GM23338 (cell line): Measurements from ENCODE around the gene MEGF11. TPM values are rescaled to one million over a fixed set of nuclear protein-coding genes. Genes with fewer than 3 reads are reported as not detected.

Experiments
- ATAC-seq: fragments of 200-7000 bp; cut with Tn5 transposase; 3 replicates; pipeline ENCODE4 v1.9.1; 2020
- DNase-seq: peaks from one replicate; pipeline ENCODE4 v3.0.0-alpha.2; 2015; ENCODE audit warnings: low spot score
- H2AFZ ChIP-seq: fragments of 200-600 bp; sonication (generic); 2 replicates; pipeline ENCODE4 v1.8.0; 2016; ENCODE audit warnings: antibody characterized with exemption, mild to moderate bottlenecking, moderate library complexity
- H3F3A ChIP-seq: fragments of 200-600 bp; sonication (generic); replicated peaks from 2 replicates; pipeline ENCODE4 v1.8.0; 2017; ENCODE audit warnings: antibody characterized with exemption, mixed run types, low read depth
- H3K27ac ChIP-seq: fragments of 200-600 bp; sonication (generic); 2 replicates; pipeline ENCODE4 v1.6.1; 2016; ENCODE audit warnings: low read depth
- H3K27me3 ChIP-seq: fragments of 200-600 bp; sonication (generic); 2 replicates; pipeline ENCODE4 v1.8.0; 2016; ENCODE audit warnings: mild to moderate bottlenecking, mixed run types, moderate library complexity; ENCODE audit not compliant: insufficient read depth
- H3K36me3 ChIP-seq: fragments of 200-600 bp; sonication (generic); 2 replicates; pipeline ENCODE4 v1.8.0; 2016; ENCODE audit warnings: mild to moderate bottlenecking; ENCODE audit not compliant: insufficient read depth
- H3K4me1 ChIP-seq: fragments of 200-600 bp; sonication (generic); 2 replicates; pipeline ENCODE4 v1.8.0; 2016; ENCODE audit warnings: mild to moderate bottlenecking, moderate library complexity; ENCODE audit not compliant: insufficient read depth
- H3K4me2 ChIP-seq: fragments of 200-600 bp; sonication (generic); 2 replicates; pipeline ENCODE4 v1.7.1; 2017; ENCODE audit warnings: mixed run types
- H3K4me3 ChIP-seq: fragments of 200-600 bp; sonication (generic); 2 replicates; pipeline ENCODE4 v1.6.1; 2016; ENCODE audit warnings: mixed run types
- H3K79me2 ChIP-seq: fragments of 200-600 bp; sonication (generic); replicated peaks from 2 replicates; pipeline ENCODE4 v1.8.0; 2017; ENCODE audit warnings: mild to moderate bottlenecking; ENCODE audit not compliant: insufficient read depth
- H3K9me2 ChIP-seq: fragments of 200-600 bp; sonication (generic); 2 replicates; pipeline ENCODE4 v1.8.0; 2017; ENCODE audit not compliant: insufficient read depth
- H4K20me1 ChIP-seq: fragments of 200-600 bp; sonication (generic); replicated peaks from 2 replicates; pipeline ENCODE4 v1.8.0; 2017; ENCODE audit warnings: mild to moderate bottlenecking; ENCODE audit not compliant: insufficient read depth
- H3K27ac Mint-ChIP-seq: 2 replicates; pipeline ENCODE4 v1.8.0; 2020; ENCODE audit warnings: inconsistent platforms, mild to moderate bottlenecking, moderate library complexity, mixed read lengths
- H3K27me3 Mint-ChIP-seq: 3 replicates; pipeline ENCODE4 v1.8.0; 2022; ENCODE audit warnings: low read depth, mild to moderate bottlenecking, moderate library complexity, mixed read lengths, inconsistent platforms; ENCODE audit not compliant: insufficient read depth, poor library complexity
- H3K36me3 Mint-ChIP-seq: 3 replicates; pipeline ENCODE4 v1.8.0; 2021; ENCODE audit warnings: low read depth, mild to moderate bottlenecking, inconsistent platforms, moderate library complexity, mixed read lengths
- H3K4me1 Mint-ChIP-seq: 3 replicates; pipeline ENCODE4 v1.8.0; 2020; ENCODE audit warnings: mild to moderate bottlenecking, inconsistent platforms, mixed read lengths
- H3K4me3 Mint-ChIP-seq: 3 replicates; pipeline ENCODE4 v1.8.0; 2021; ENCODE audit warnings: moderate library complexity, mild to moderate bottlenecking, inconsistent platforms, mixed read lengths
- H3K9me3 Mint-ChIP-seq: 3 replicates; pipeline ENCODE4 v1.8.0; 2020; ENCODE audit warnings: moderate library complexity, mild to moderate bottlenecking, inconsistent platforms, mixed read lengths
- CREB1 ChIP-seq: fragments of 250-450 bp; sonication (Bioruptor Pico); IDR thresholded peaks from 2 replicates; pipeline ENCODE4 v1.5.0; 2020; ENCODE audit warnings: low read depth, mild to moderate bottlenecking, moderate library complexity
- EZH2 ChIP-seq: fragments of 200-600 bp; sonication (generic); IDR thresholded peaks from one replicate; pipeline ENCODE4 v1.8.0; 2017; ENCODE audit warnings: antibody characterized with exemption, mild to moderate bottlenecking, low read depth; ENCODE audit not compliant: unreplicated experiment
- EZH2phosphoT487 ChIP-seq: fragments of 200-600 bp; sonication (generic); IDR thresholded peaks from one replicate; pipeline ENCODE4 v1.8.1; 2018; ENCODE audit warnings: antibody characterized with exemption; ENCODE audit not compliant: unreplicated experiment
- JUNB ChIP-seq: IDR thresholded peaks from one replicate; pipeline ENCODE4 v1.6.1; 2016; ENCODE audit warnings: antibody characterized with exemption; ENCODE audit not compliant: unreplicated experiment
- NANOG ChIP-seq: IDR thresholded peaks from 2 replicates; pipeline ENCODE4 v1.6.1; 2016; ENCODE audit warnings: antibody characterized with exemption, borderline replicate concordance
- POLR2AphosphoS5 ChIP-seq: IDR thresholded peaks from 2 replicates; pipeline ENCODE4 v1.6.1; 2016; ENCODE audit warnings: antibody characterized with exemption, low read depth
- STAT1 ChIP-seq: IDR thresholded peaks from one replicate; pipeline ENCODE4 v1.6.1; 2016; ENCODE audit warnings: antibody characterized with exemption; ENCODE audit not compliant: unreplicated experiment
- ZNF114 ChIP-seq: fragments of 250-450 bp; sonication (Bioruptor Pico); IDR thresholded peaks from 2 replicates; pipeline ENCODE4 v1.5.0; 2020; ENCODE audit warnings: mild to moderate bottlenecking, moderate library complexity
- ZNF331 ChIP-seq: fragments of 250-450 bp; sonication (Bioruptor Pico); IDR thresholded peaks from 2 replicates; pipeline ENCODE4 v1.5.0; 2020; ENCODE audit warnings: low read depth, mild to moderate bottlenecking, moderate library complexity
- polyA plus RNA-seq: library from polyadenylated mRNA; unstranded; fragments of >200 nt; fragmentation: Nextera tagmentation; extraction: Ambion mirVana; gene quantifications from 2 replicates; pipeline ENCODE4 v1.2.1, GENCODE V29; 2016
- total RNA-seq: library from RNA; depleted of rRNA; stranded (reverse); fragments of >200 nt; shearing (Covaris generic); gene quantifications from 2 replicates; pipeline ENCODE4 v1.2.3, GENCODE V29; 2014
- TF ChIP-seq, protein P1 (sequence below): fragments of 250-450 bp; sonication (Bioruptor Pico); IDR thresholded peaks from 2 replicates; pipeline ENCODE4 v1.5.0; 2020; ENCODE audit warnings: mild to moderate bottlenecking, moderate library complexity
- TF ChIP-seq, protein P2 (sequence below), 2 experiments: fragments of 200-600 bp in 1 of 2; sonication (generic) in 1 of 2; conservative IDR thresholded peaks; 2 replicates each; pipeline versions ENCODE4 v1.5.1 to v1.6.1; 2016 to 2017; ENCODE audit warnings: antibody characterized with exemption in 2 of 2, low read depth in 2 of 2, mild to moderate bottlenecking in 2 of 2, moderate library complexity in 1 of 2
- TF ChIP-seq, protein P3 (sequence below): IDR thresholded peaks from 2 replicates; pipeline ENCODE4 v1.6.1; 2016; ENCODE audit warnings: antibody characterized with exemption
- TF ChIP-seq, protein P4 (sequence below): IDR thresholded peaks from one replicate; pipeline ENCODE4 v1.6.1; 2018; ENCODE audit warnings: antibody characterized with exemption; ENCODE audit not compliant: unreplicated experiment

MEGF11 gene
- total and polyA plus RNA-seq, 2 experiments from 2014 or later = 1.3 to 1.9 TPM

DNA sequence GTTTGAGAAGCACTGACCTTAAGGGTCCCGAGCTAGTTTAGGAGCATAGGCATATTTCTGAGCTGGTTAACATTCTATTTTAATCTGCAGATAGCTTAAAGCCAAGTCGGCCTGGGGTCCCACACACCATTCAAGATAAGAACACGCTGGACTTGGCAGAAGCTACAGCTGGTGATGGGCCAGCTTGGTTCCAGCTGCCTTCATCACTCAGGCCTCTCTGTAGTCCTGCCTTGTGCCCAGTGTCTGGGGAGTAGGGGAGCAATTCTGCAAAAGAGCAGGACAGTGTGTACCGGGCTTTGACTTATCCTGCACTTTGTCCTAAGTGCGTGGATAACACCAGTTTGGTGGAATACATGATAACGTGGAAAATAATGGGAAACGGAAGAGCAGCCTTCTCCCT, 164.5 kb downstream of the MEGF11 start:
- no peak overlapping the region for H3K27ac Mint-ChIP-seq
- H3K27me3 ChIP-seq = no peaks in the 10 kb centered on the region
- H3K4me2 ChIP-seq = no peak overlapping the region
- H3K27ac ChIP-seq = no peak overlapping the region
- no peaks in the 10 kb centered on the region for H3F3A ChIP-seq
- no peaks in the 10 kb centered on the region for H3K27me3 Mint-ChIP-seq
- H3K36me3 Mint-ChIP-seq = peaks cover 6% of the 10 kb centered on the region; the same call in 1 of the 3 replicates
- TF ChIP-seq, protein P1, sequence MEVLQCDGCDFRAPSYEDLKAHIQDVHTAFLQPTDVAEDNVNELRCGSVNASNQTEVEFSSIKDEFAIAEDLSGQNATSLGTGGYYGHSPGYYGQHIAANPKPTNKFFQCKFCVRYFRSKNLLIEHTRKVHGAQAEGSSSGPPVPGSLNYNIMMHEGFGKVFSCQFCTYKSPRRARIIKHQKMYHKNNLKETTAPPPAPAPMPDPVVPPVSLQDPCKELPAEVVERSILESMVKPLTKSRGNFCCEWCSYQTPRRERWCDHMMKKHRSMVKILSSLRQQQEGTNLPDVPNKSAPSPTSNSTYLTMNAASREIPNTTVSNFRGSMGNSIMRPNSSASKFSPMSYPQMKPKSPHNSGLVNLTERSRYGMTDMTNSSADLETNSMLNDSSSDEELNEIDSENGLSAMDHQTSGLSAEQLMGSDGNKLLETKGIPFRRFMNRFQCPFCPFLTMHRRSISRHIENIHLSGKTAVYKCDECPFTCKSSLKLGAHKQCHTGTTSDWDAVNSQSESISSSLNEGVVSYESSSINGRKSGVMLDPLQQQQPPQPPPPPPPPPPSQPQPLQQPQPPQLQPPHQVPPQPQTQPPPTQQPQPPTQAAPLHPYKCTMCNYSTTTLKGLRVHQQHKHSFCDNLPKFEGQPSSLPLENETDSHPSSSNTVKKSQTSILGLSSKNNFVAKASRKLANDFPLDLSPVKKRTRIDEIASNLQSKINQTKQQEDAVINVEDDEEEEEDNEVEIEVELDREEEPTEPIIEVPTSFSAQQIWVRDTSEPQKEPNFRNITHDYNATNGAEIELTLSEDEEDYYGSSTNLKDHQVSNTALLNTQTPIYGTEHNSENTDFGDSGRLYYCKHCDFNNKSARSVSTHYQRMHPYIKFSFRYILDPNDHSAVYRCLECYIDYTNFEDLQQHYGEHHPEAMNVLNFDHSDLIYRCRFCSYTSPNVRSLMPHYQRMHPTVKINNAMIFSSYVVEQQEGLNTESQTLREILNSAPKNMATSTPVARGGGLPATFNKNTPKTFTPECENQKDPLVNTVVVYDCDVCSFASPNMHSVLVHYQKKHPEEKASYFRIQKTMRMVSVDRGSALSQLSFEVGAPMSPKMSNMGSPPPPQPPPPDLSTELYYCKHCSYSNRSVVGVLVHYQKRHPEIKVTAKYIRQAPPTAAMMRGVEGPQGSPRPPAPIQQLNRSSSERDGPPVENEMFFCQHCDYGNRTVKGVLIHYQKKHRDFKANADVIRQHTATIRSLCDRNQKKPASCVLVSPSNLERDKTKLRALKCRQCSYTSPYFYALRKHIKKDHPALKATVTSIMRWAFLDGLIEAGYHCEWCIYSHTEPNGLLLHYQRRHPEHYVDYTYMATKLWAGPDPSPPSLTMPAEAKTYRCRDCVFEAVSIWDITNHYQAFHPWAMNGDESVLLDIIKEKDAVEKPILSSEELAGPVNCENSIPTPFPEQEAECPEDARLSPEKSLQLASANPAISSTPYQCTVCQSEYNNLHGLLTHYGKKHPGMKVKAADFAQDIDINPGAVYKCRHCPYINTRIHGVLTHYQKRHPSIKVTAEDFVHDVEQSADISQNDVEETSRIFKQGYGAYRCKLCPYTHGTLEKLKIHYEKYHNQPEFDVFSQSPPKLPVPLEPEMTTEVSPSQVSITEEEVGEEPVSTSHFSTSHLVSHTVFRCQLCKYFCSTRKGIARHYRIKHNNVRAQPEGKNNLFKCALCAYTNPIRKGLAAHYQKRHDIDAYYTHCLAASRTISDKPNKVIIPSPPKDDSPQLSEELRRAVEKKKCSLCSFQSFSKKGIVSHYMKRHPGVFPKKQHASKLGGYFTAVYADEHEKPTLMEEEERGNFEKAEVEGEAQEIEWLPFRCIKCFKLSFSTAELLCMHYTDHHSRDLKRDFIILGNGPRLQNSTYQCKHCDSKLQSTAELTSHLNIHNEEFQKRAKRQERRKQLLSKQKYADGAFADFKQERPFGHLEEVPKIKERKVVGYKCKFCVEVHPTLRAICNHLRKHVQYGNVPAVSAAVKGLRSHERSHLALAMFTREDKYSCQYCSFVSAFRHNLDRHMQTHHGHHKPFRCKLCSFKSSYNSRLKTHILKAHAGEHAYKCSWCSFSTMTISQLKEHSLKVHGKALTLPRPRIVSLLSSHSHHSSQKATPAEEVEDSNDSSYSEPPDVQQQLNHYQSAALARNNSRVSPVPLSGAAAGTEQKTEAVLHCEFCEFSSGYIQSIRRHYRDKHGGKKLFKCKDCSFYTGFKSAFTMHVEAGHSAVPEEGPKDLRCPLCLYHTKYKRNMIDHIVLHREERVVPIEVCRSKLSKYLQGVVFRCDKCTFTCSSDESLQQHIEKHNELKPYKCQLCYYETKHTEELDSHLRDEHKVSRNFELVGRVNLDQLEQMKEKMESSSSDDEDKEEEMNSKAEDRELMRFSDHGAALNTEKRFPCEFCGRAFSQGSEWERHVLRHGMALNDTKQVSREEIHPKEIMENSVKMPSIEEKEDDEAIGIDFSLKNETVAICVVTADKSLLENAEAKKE (CRISPR knock-in tag) = no peak
- TF ChIP-seq ZNF331 (CRISPR knock-in tag) (no peak), ZNF114 (CRISPR knock-in tag) (no peak), EZH2 (no peak), JUNB (no peak), NANOG (no peak), POLR2AphosphoS5 (no peak), CREB1 (no peak), EZH2phosphoT487 (no peak), STAT1 (no peak)
- TF ChIP-seq, protein P2, sequence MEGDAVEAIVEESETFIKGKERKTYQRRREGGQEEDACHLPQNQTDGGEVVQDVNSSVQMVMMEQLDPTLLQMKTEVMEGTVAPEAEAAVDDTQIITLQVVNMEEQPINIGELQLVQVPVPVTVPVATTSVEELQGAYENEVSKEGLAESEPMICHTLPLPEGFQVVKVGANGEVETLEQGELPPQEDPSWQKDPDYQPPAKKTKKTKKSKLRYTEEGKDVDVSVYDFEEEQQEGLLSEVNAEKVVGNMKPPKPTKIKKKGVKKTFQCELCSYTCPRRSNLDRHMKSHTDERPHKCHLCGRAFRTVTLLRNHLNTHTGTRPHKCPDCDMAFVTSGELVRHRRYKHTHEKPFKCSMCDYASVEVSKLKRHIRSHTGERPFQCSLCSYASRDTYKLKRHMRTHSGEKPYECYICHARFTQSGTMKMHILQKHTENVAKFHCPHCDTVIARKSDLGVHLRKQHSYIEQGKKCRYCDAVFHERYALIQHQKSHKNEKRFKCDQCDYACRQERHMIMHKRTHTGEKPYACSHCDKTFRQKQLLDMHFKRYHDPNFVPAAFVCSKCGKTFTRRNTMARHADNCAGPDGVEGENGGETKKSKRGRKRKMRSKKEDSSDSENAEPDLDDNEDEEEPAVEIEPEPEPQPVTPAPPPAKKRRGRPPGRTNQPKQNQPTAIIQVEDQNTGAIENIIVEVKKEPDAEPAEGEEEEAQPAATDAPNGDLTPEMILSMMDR (conservative IDR thresholded peaks at IDR 0.05; ENCODE audit: low read depth in 2 of 2) = no peak
- TF ChIP-seq, protein P3, sequence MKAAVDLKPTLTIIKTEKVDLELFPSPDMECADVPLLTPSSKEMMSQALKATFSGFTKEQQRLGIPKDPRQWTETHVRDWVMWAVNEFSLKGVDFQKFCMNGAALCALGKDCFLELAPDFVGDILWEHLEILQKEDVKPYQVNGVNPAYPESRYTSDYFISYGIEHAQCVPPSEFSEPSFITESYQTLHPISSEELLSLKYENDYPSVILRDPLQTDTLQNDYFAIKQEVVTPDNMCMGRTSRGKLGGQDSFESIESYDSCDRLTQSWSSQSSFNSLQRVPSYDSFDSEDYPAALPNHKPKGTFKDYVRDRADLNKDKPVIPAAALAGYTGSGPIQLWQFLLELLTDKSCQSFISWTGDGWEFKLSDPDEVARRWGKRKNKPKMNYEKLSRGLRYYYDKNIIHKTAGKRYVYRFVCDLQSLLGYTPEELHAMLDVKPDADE = no peak
- TF ChIP-seq, protein P4, sequence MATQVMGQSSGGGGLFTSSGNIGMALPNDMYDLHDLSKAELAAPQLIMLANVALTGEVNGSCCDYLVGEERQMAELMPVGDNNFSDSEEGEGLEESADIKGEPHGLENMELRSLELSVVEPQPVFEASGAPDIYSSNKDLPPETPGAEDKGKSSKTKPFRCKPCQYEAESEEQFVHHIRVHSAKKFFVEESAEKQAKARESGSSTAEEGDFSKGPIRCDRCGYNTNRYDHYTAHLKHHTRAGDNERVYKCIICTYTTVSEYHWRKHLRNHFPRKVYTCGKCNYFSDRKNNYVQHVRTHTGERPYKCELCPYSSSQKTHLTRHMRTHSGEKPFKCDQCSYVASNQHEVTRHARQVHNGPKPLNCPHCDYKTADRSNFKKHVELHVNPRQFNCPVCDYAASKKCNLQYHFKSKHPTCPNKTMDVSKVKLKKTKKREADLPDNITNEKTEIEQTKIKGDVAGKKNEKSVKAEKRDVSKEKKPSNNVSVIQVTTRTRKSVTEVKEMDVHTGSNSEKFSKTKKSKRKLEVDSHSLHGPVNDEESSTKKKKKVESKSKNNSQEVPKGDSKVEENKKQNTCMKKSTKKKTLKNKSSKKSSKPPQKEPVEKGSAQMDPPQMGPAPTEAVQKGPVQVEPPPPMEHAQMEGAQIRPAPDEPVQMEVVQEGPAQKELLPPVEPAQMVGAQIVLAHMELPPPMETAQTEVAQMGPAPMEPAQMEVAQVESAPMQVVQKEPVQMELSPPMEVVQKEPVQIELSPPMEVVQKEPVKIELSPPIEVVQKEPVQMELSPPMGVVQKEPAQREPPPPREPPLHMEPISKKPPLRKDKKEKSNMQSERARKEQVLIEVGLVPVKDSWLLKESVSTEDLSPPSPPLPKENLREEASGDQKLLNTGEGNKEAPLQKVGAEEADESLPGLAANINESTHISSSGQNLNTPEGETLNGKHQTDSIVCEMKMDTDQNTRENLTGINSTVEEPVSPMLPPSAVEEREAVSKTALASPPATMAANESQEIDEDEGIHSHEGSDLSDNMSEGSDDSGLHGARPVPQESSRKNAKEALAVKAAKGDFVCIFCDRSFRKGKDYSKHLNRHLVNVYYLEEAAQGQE = no peak
- H3K4me3 Mint-ChIP-seq = no peak overlapping the region
- H3K4me1 Mint-ChIP-seq = peaks cover 7% of the 10 kb centered on the region; the same call in 2 of the 3 replicates
- H3K79me2 ChIP-seq = no peaks in the 10 kb centered on the region
- peaks cover 8% of the 10 kb centered on the region for H3K9me3 Mint-ChIP-seq
- 0 out of 2 replicates have a peak, but pooled peaks cover 4% of the 10 kb centered on the region for H3K4me1 ChIP-seq
- H3K4me3 ChIP-seq = no peak overlapping the region
- DNase-seq (no peak), ATAC-seq (no peak)
- no peaks in the 10 kb centered on the region for H4K20me1 ChIP-seq
- H3K9me2 ChIP-seq = no peaks in the 10 kb centered on the region
- H2AFZ ChIP-seq = no peak overlapping the region
- H3K36me3 ChIP-seq = no peaks in the 10 kb centered on the region; the same call in 1 of the 2 replicates
